Nephron (organoid): ENCODE data around the gene ADCY5.

Experiments used
- H3K27ac Mint-ChIP-seq, 3 experiments: 2 replicates each; pipeline ENCODE4 v1.8.0; 2020; ENCODE audit warnings: mixed read lengths in 3 of 3, mild to moderate bottlenecking in 2 of 3, moderate library complexity in 1 of 3
- H3K27me3 Mint-ChIP-seq: 2 replicates; pipeline ENCODE4 v1.8.0; 2021; ENCODE audit warnings: low read depth, mild to moderate bottlenecking, moderate library complexity, mixed read lengths
- H3K36me3 Mint-ChIP-seq: 2 replicates; pipeline ENCODE4 v1.8.0; 2020; ENCODE audit warnings: low read depth, mixed read lengths
- H3K4me1 Mint-ChIP-seq: 2 replicates; pipeline ENCODE4 v1.8.0; 2020; ENCODE audit warnings: mixed read lengths
- H3K4me3 Mint-ChIP-seq, 3 experiments: 2 replicates each; pipeline ENCODE4 v1.8.0; 2020; ENCODE audit warnings: mild to moderate bottlenecking in 3 of 3, mixed read lengths in 3 of 3, moderate library complexity in 2 of 3
- H3K9me3 Mint-ChIP-seq: 2 replicates; pipeline ENCODE4 v1.8.0; 2020; ENCODE audit warnings: mixed read lengths
- CTCF ChIP-seq, 3 experiments: fragments of 200-600 bp; sonication (generic); IDR thresholded peaks; one replicate each; pipeline ENCODE4 v1.5.0; 2021; ENCODE audit warnings: antibody characterized with exemption in 3 of 3; ENCODE audit not compliant: unreplicated experiment in 3 of 3

Gene ADCY5

GRCh38 chr3:123337948-123338619, 110.8 kb downstream of the ADCY5 start:
- peaks cover 7% of the 10 kb centered on the region for H3K4me1 Mint-ChIP-seq
- H3K36me3 Mint-ChIP-seq, result no peaks in the 10 kb centered on the region
- H3K27me3 Mint-ChIP-seq, result peaks cover 9% of the 10 kb centered on the region
- TF ChIP-seq CTCF (IDR thresholded peaks at IDR 0.05; ENCODE audit: unreplicated experiment in 3 of 3), result no peak
- no peak overlapping the region for H3K27ac Mint-ChIP-seq
- H3K4me3 Mint-ChIP-seq, result no peak overlapping the region
- no peaks in the 10 kb centered on the region for H3K9me3 Mint-ChIP-seq

- Mint-ChIP-seq H3K4me1 (peaks cover 7% of the 10 kb centered on the region), H3K36me3 (no peaks in the 10 kb centered on the region), H3K27me3 (peaks cover 9% of the 10 kb centered on the region), H3K9me3 (no peaks in the 10 kb centered on the region), H3K27ac (no peak overlapping the region), H3K4me3 (no peak overlapping the region)
- TF ChIP-seq CTCF (IDR thresholded peaks at IDR 0.05; ENCODE audit: unreplicated experiment in 3 of 3), result no peak
Measured at GRCh38 chr3:123337226-123337625, 111.7 kb downstream of the ADCY5 start.

- Mint-ChIP-seq H3K36me3 (no peaks in the 10 kb centered on the region), H3K4me1 (peaks cover 7% of the 10 kb centered on the region), H3K27me3 (peaks cover 7% of the 10 kb centered on the region), H3K9me3 (no peaks in the 10 kb centered on the region), H3K4me3 (no peak overlapping the region), H3K27ac (no peak overlapping the region)
- TF ChIP-seq CTCF (IDR thresholded peaks at IDR 0.05; ENCODE audit: unreplicated experiment in 3 of 3), result no peak
Measured at GRCh38 chr3:123336441-123336851, 112.4 kb downstream of the ADCY5 start.

- Mint-ChIP-seq H3K36me3 (no peaks in the 10 kb centered on the region), H3K27ac (no peak overlapping the region), H3K27me3 (peaks cover 7% of the 10 kb centered on the region), H3K4me1 (peaks cover 7% of the 10 kb centered on the region), H3K9me3 (no peaks in the 10 kb centered on the region), H3K4me3 (no peak overlapping the region)
- no peak for TF ChIP-seq CTCF (IDR thresholded peaks at IDR 0.05; ENCODE audit: unreplicated experiment in 3 of 3)
Measured at GRCh38 chr3:123336001-123336400, 112.9 kb downstream of the ADCY5 start.

GRCh38 chr3:123335007-123335670, 113.8 kb downstream of the ADCY5 start:
- Mint-ChIP-seq H3K36me3 (no peaks in the 10 kb centered on the region), H3K27ac (no peak overlapping the region), H3K27me3 (peaks cover 7% of the 10 kb centered on the region), H3K4me1 (peaks cover 2% of the 10 kb centered on the region), H3K9me3 (no peaks in the 10 kb centered on the region), H3K4me3 (no peak overlapping the region)
- TF ChIP-seq CTCF (IDR thresholded peaks at IDR 0.05; ENCODE audit: unreplicated experiment in 3 of 3), result no peak

GRCh38 chr3:123334056-123334455, 114.8 kb downstream of the ADCY5 start:
- H3K4me1 Mint-ChIP-seq, result no peaks in the 10 kb centered on the region
- H3K4me3 Mint-ChIP-seq, result no peak overlapping the region
- no peak overlapping the region for H3K27ac Mint-ChIP-seq
- no peak for TF ChIP-seq CTCF (IDR thresholded peaks at IDR 0.05; ENCODE audit: unreplicated experiment in 3 of 3)
- H3K27me3 Mint-ChIP-seq, result peaks cover 10% of the 10 kb centered on the region
- H3K36me3 Mint-ChIP-seq, result no peaks in the 10 kb centered on the region
- no peaks in the 10 kb centered on the region for H3K9me3 Mint-ChIP-seq
